Ascending aorta (tissue), 2 donors: ENCODE data around the gene APOBEC3C. TPM values are rescaled to one million over a fixed set of nuclear protein-coding genes. Genes with fewer than 3 reads are reported as not detected.

Experiments
- DNase-seq, 2 donors: peaks; one replicate each; pipeline ENCODE4 v3.0.0-alpha.2; 2019; ENCODE audit warnings: low spot score in 2 of 2
- H3K27ac ChIP-seq, 2 donors: fragments of 200-600 bp; sonication (generic); one replicate each; pipeline ENCODE4 v1.5.1; 2016 to 2017; ENCODE audit warnings: mild to moderate bottlenecking in 1 of 2
- H3K27me3 ChIP-seq: fragments of 200-600 bp; sonication (generic); one replicate; pipeline ENCODE4 v1.5.1; 2017
- H3K36me3 ChIP-seq, 2 donors: fragments of 200-600 bp; sonication (generic); one replicate each; pipeline ENCODE4 v1.5.1; 2016
- H3K4me1 ChIP-seq, 2 donors: fragments of 200-600 bp; sonication (generic); one replicate each; pipeline ENCODE4 v1.5.1; 2016 to 2017; ENCODE audit warnings: mild to moderate bottlenecking in 1 of 2
- H3K4me3 ChIP-seq, 2 donors: fragments of 200-600 bp; sonication (generic); one replicate each; pipeline ENCODE4 v1.5.1; 2016 to 2017; ENCODE audit warnings: mild to moderate bottlenecking in 1 of 2
- H3K9me3 ChIP-seq, 2 donors: fragments of 200-600 bp; sonication (generic); one replicate each; pipeline ENCODE4 v1.5.1; 2016
- CTCF ChIP-seq, 3 experiments: fragments of 200-600 bp in 2 of 3; fragments of 450-650 bp in 1 of 3; sonication (generic) in 2 of 3; IDR thresholded peaks; one replicate each; pipeline ENCODE4 v1.5.1; 2016 to 2019; ENCODE audit warnings: antibody characterized with exemption in 3 of 3, mild to moderate bottlenecking in 1 of 3, moderate library complexity in 1 of 3
- intact Hi-C: fragments of 100-400 bp; cut with DNase I; formaldehyde crosslinking; loops from one replicate; pipeline ENCODE4 v1.15.1; 2023
- total RNA-seq: library from RNA; depleted of rRNA; stranded (reverse); fragments of >200 nt; gene quantifications from one replicate; pipeline ENCODE4 v1.1.0, GENCODE V29; 2016

The APOBEC3C gene
- 9.5 TPM for total RNA-seq

GRCh38 chr22:39013942-39014722 is at the start of gene APOBEC3C:
APOBEC3C (plus strand) TSS chr22:39014257; CDS start chr22:39014363, 106 bp downstream.
- peak; percentile 27 to 89 for DNase-seq
- Histone ChIP-seq H3K36me3 (no peaks in the 10 kb centered on the region), H3K27me3 (no peaks in the 10 kb centered on the region), H3K4me1 (peaks cover 0 to 3% of the 10 kb centered on the region in 2 donors), H3K9me3 (no peaks in the 10 kb centered on the region), H3K4me3 (peak within 1 kb of the TSS; percentile 50 to 64), H3K27ac (peak within 1 kb of the TSS; percentile 56 to 77)
- no peak for TF ChIP-seq CTCF (IDR thresholded peaks at IDR 0.05)
- intact Hi-C loops: no loop called here

GRCh38 chr22:38964306-38964705 is 49.8 kb upstream of the APOBEC3C start:
- intact Hi-C loops: no loop called here
- H3K27me3 ChIP-seq: no peaks in the 10 kb centered on the region
- no peaks in the 10 kb centered on the region for H3K4me1 ChIP-seq
- H3K9me3 ChIP-seq: no peaks in the 10 kb centered on the region
- H3K36me3 ChIP-seq: no peaks in the 10 kb centered on the region
- H3K4me3 ChIP-seq: no peak overlapping the region
- no peak overlapping the region for H3K27ac ChIP-seq
- no peak for TF ChIP-seq CTCF (IDR thresholded peaks at IDR 0.05)
- no peak for DNase-seq

GRCh38 chr22:38964989-38965388 is 49.1 kb upstream of the APOBEC3C start:
- H3K9me3 ChIP-seq: no peaks in the 10 kb centered on the region
- H3K36me3 ChIP-seq: no peaks in the 10 kb centered on the region
- intact Hi-C loops: no loop called here
- H3K4me3 ChIP-seq: no peak overlapping the region
- no peaks in the 10 kb centered on the region for H3K27me3 ChIP-seq
- TF ChIP-seq CTCF (IDR thresholded peaks at IDR 0.05): no peak
- H3K27ac ChIP-seq: no peak overlapping the region
- H3K4me1 ChIP-seq: no peaks in the 10 kb centered on the region
- DNase-seq: no peak

GRCh38 chr22:38965614-38966379 is 48.3 kb upstream of the APOBEC3C start:
- H3K27ac ChIP-seq: no peak overlapping the region
- H3K9me3 ChIP-seq: no peaks in the 10 kb centered on the region
- H3K27me3 ChIP-seq: no peaks in the 10 kb centered on the region
- H3K36me3 ChIP-seq: no peaks in the 10 kb centered on the region
- DNase-seq: no peak
- H3K4me1 ChIP-seq: no peaks in the 10 kb centered on the region
- TF ChIP-seq CTCF (IDR thresholded peaks at IDR 0.05): no peak
- intact Hi-C loops: no loop called here
- H3K4me3 ChIP-seq: no peak overlapping the region

- TF ChIP-seq CTCF (IDR thresholded peaks at IDR 0.05): no peak
- Histone ChIP-seq H3K4me3 (no peak overlapping the region), H3K4me1 (no peaks in the 10 kb centered on the region), H3K27me3 (no peaks in the 10 kb centered on the region), H3K27ac (no peak overlapping the region), H3K9me3 (no peaks in the 10 kb centered on the region), H3K36me3 (no peaks in the 10 kb centered on the region)
- no peak for DNase-seq
- intact Hi-C loops: no loop called here
Measured at GRCh38 chr22:38966380-38966702, 47.7 kb upstream of the APOBEC3C start.
